ENCODE data around the gene FCRLB.

- TF ChIP-seq REST (IDR thresholded peaks at IDR 0.05; ENCODE audit: insufficient read depth in 1 of 2, low read depth in 2 of 2, low read length in 1 of 2) (no peak), POLR2AphosphoS5 (IDR thresholded peaks at IDR 0.05; ENCODE audit: low read depth, low read length) (no peak)
- TF ChIP-seq, protein P1, sequence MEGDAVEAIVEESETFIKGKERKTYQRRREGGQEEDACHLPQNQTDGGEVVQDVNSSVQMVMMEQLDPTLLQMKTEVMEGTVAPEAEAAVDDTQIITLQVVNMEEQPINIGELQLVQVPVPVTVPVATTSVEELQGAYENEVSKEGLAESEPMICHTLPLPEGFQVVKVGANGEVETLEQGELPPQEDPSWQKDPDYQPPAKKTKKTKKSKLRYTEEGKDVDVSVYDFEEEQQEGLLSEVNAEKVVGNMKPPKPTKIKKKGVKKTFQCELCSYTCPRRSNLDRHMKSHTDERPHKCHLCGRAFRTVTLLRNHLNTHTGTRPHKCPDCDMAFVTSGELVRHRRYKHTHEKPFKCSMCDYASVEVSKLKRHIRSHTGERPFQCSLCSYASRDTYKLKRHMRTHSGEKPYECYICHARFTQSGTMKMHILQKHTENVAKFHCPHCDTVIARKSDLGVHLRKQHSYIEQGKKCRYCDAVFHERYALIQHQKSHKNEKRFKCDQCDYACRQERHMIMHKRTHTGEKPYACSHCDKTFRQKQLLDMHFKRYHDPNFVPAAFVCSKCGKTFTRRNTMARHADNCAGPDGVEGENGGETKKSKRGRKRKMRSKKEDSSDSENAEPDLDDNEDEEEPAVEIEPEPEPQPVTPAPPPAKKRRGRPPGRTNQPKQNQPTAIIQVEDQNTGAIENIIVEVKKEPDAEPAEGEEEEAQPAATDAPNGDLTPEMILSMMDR (IDR thresholded peaks at IDR 0.05): no peak
Observed at GRCh38 chr1:161731241-161731640, 9.9 kb downstream of the FCRLB start.

Measured in Panc1 (cell line).